RWPE2 (cell line): Measurements from ENCODE around the gene KRTAP2-2.
A peak's percentile ranks its signal among the peaks of the same experiment; 100 is the strongest.
"Not testable (repeated sequence)": the region's sequence is repeated elsewhere in the genome, so short reads cannot be mapped to it uniquely, and the experiment has no call there.

Source experiments
- ATAC-seq: fragments of 200-7000 bp; cut with Tn5 transposase; 3 replicates; pipeline ENCODE4 v1.9.1; 2021; ENCODE audit warnings: low read depth
- DNase-seq: peaks from one replicate; pipeline ENCODE4 v3.0.0-alpha.2; 2020; ENCODE audit warnings: low spot score
- H3K27ac ChIP-seq: fragments of 450-650 bp; 2 replicates; pipeline ENCODE4 v1.5.1; 2017; ENCODE audit warnings: mild to moderate bottlenecking; ENCODE audit not compliant: poor library complexity, severe bottlenecking
- H3K27me3 ChIP-seq: fragments of 250-450 bp; sonication (Bioruptor Pico); 2 replicates; pipeline ENCODE4 v1.5.1; 2021; ENCODE audit warnings: mild to moderate bottlenecking, moderate library complexity; ENCODE audit not compliant: insufficient read depth, poor library complexity, severe bottlenecking
- H3K36me3 ChIP-seq: fragments of 250-450 bp; sonication (Bioruptor Pico); 2 replicates; pipeline ENCODE4 v1.5.1; 2020; ENCODE audit warnings: low read depth, mild to moderate bottlenecking, moderate library complexity
- H3K4me1 ChIP-seq: fragments of 250-450 bp; sonication (Bioruptor Pico); 2 replicates; pipeline ENCODE4 v1.5.1; 2021; ENCODE audit warnings: mild to moderate bottlenecking, moderate library complexity; ENCODE audit not compliant: insufficient read depth, poor library complexity, severe bottlenecking
- H3K4me3 ChIP-seq: fragments of 250-450 bp; sonication (Bioruptor Pico); 2 replicates; pipeline ENCODE4 v1.5.1; 2021; ENCODE audit warnings: mild to moderate bottlenecking, moderate library complexity; ENCODE audit not compliant: severe bottlenecking
- H3K9me3 ChIP-seq: fragments of 250-450 bp; sonication (Bioruptor Pico); 2 replicates; pipeline ENCODE4 v1.5.1; 2021; ENCODE audit warnings: mild to moderate bottlenecking, moderate library complexity; ENCODE audit not compliant: severe bottlenecking
- TF ChIP-seq, protein P1 (sequence below): fragments of 450-650 bp; IDR thresholded peaks from one replicate; pipeline ENCODE4 v1.5.1; 2017; ENCODE audit warnings: mild to moderate bottlenecking, moderate library complexity; ENCODE audit not compliant: poor library complexity, severe bottlenecking

The KRTAP2-2 gene, protein sequence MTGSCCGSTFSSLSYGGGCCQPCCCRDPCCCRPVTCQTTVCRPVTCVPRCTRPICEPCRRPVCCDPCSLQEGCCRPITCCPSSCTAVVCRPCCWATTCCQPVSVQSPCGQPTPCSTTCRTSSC

DNA sequence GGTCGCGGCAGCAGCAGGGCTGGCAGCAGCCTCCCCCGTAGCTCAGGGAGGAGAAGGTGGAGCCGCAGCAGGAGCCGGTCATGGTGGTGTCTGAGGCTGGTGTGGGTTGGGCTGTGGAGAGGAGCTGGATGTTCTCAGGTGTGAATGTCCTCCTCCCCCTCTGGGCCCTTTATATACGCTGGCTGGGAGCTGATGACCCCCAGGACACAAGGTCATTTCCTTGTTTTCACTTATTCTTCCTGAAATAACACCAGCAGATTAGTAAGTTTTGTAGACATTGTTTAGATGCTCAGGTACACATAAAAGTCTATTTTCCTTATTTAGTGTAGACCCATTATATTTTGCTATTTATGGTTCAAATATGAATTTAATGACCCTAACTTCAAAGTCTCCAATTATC lies at the start of gene KRTAP2-2:
KRTAP2-2 (minus strand) TSS at position 101 of the 400 bp plus-strand sequence; CDS start at position 82, 19 bp downstream.
- H3K27me3 ChIP-seq, DNase-seq, ATAC-seq, H3K36me3 ChIP-seq, H3K4me3 ChIP-seq, H3K27ac ChIP-seq, H3K9me3 ChIP-seq: not testable (repeated sequence)
- H3K4me1 ChIP-seq = peaks cover 18% of the 10 kb centered on the region

DNA sequence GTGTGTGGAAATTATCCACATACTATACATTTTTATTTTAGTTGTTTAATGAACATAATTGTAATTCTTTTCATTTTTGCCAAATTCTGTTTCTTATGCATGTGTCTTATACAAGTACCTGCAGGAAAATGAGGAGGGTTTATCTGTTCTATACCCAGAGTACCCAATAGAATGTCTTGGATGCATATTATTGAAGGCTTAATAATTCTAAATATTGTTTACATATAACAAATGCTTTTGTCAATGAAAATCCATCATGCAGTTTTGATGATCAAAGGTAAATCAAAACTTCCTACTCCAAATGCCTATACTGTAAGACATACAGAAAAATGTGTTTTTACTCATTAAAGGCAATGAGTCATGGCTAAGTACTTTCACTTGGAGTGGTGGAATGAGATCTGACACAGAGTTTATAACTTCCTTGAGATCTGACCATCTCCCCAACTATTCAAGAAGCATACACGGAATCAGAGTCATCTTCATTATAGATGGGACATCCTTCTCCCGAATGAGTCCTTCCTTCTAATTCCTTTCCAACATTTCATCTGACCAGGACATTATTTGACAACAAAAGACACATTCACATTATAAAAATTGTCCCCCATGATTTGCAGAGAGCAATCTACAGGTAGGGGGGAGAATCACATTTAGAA lies 49.5 kb upstream of the KRTAP2-2 start:
- not testable (repeated sequence) for H3K9me3 ChIP-seq, DNase-seq, H3K27me3 ChIP-seq, H3K4me3 ChIP-seq, H3K36me3 ChIP-seq
- ATAC-seq = peak; percentile 91
- H3K27ac ChIP-seq = peak overlapping the region; percentile 70
- H3K4me1 ChIP-seq = peaks cover 21% of the 10 kb centered on the region

DNA sequence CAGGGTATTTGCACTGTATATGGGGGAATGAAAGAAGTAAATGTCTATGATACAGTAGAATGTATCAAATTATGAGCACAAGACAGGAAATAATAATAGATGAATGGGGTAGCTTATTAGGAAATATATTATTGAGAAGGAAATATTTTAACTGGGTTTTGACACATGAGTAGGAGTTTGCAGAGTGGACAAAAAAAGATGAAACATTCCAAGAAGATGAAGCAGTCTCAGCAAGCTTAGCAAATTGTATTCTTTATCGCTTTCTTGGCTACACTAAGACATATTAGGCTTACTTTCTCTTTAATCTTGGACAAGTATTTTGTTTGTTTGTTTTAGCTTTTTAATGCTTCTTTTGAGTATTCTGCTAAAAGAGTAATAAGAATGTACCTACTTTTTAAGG lies 48.9 kb upstream of the KRTAP2-2 start:
- Histone ChIP-seq H3K9me3 (peaks cover 3% of the 10 kb centered on the region), H3K27ac (peak overlapping the region; percentile 70), H3K4me3 (no peak overlapping the region), H3K4me1 (peaks cover 26% of the 10 kb centered on the region), H3K36me3 (no peaks in the 10 kb centered on the region), H3K27me3 (no peaks in the 10 kb centered on the region)
- no peak for ATAC-seq
- TF ChIP-seq, protein P1, sequence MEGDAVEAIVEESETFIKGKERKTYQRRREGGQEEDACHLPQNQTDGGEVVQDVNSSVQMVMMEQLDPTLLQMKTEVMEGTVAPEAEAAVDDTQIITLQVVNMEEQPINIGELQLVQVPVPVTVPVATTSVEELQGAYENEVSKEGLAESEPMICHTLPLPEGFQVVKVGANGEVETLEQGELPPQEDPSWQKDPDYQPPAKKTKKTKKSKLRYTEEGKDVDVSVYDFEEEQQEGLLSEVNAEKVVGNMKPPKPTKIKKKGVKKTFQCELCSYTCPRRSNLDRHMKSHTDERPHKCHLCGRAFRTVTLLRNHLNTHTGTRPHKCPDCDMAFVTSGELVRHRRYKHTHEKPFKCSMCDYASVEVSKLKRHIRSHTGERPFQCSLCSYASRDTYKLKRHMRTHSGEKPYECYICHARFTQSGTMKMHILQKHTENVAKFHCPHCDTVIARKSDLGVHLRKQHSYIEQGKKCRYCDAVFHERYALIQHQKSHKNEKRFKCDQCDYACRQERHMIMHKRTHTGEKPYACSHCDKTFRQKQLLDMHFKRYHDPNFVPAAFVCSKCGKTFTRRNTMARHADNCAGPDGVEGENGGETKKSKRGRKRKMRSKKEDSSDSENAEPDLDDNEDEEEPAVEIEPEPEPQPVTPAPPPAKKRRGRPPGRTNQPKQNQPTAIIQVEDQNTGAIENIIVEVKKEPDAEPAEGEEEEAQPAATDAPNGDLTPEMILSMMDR = no peak
- DNase-seq = no peak

DNA sequence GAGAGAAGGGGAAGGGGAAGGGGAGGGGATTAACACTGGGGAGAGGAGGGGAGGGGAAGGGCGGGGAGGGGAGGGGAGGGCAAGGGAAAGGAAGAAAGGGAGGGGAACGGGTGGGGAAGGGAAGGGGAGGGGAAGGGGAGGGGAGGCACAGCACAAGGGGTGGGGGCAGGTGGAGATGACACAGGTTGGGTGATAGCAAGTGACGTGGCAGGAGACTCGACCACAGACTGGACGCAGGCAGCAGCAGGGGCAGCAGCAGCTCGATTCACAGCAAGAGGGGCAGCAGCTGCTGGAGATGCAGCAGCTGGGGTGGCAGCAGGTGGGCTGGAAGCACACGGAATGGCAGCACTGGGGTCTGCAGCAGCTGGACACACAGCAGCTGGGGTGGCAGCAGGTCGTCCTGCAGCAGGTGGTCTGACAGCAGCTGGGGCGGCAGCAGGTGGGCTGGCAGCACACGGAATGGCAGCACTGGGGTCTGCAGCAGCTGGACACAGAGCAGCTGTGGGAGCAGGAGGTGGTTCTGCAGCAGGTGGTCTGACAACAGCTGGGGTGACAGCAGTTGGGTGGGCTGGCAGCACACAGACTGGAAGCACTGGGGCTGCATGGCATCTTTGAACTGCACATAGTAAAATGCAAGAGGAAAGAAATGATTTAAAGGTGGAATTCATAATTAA lies 46.7 kb upstream of the KRTAP2-2 start, which contains the start of gene KRTAP4-16:
KRTAP4-16 (minus strand) TSS at position 624 of the 674 bp plus-strand sequence; CDS start at position 624, 0 bp downstream.
- peaks cover 33% of the 10 kb centered on the region for H3K4me1 ChIP-seq
- no peak for ATAC-seq

DNA sequence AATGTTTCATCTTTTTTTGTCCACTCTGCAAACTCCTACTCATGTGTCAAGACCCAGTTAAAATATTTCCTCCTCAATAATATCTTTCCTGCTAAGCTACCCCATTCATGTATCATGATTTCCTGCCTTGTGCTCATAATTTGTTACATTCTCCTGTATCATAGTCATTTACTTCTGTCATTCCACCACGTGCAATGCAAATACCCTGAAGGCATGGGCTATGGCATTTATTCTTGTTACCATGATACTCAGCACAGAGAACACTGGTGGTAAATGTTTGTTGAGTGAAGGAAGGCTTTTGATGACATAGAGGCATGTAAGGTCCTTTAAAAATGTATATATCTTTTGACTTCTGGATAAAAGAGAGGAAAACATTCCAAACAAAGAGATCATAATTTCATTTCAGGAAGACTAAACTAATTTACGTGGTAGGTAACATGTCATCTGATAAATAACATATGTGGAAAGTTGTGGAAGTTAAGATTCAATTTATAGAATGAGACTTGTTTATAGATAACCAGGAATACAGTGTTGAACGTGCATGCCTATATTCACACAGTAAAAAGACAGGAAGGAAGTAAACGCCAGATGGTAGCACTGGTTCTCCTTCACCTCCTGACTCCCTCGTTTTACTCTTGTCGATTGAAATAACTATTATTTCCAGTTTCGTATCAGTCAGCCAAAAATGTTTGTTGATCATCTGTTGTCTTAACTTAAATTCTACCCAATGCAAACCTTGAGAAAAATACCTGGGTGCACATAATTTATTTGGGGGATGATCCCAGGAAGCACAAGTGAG lies 44.9 kb upstream of the KRTAP2-2 start:
- not testable (repeated sequence) for H3K9me3 ChIP-seq, H3K27me3 ChIP-seq, H3K4me3 ChIP-seq, DNase-seq, H3K36me3 ChIP-seq
- ATAC-seq = peak; percentile 81
- H3K27ac ChIP-seq = peak overlapping the region; percentile 89
- peaks cover 33% of the 10 kb centered on the region for H3K4me1 ChIP-seq

More for the DNA sequence above, 46.7 kb upstream of the KRTAP2-2 start, which contains the start of gene KRTAP4-16:
- TF ChIP-seq, protein P1 = no peak
- no peak within 1 kb of the TSS for H3K4me3 ChIP-seq
- no peak for DNase-seq
- H3K27me3 ChIP-seq = no peaks in the 10 kb centered on the region
- H3K36me3 ChIP-seq = no peaks in the 10 kb centered on the region
- H3K27ac ChIP-seq = peak within 1 kb of the TSS; percentile 70
- H3K9me3 ChIP-seq = peaks cover 3% of the 10 kb centered on the region

DNA sequence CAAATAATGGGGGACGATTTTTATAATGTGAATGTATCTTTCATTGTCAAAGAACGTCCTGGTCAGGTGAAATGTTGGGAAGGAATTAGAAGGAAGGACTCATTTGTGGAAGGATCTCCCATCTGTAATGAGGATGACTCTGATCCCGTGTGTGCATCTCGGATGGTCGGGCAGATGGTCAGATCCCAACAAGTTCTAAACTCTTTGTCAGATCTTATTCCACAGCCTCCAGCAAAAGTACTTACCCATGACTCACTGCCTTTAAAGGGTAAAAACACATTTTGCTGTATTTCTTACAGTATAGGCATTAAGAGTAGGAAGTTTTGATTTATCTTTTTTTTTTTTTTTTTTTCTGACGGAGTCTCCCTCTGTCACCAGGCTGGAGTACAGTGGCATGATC lies 43.5 kb upstream of the KRTAP2-2 start:
- H3K4me1 ChIP-seq = peaks cover 27% of the 10 kb centered on the region
- ATAC-seq (peak; percentile 81), DNase-seq (no peak)
- no peaks in the 10 kb centered on the region for H3K27me3 ChIP-seq
- H3K4me3 ChIP-seq = no peak overlapping the region
- no peaks in the 10 kb centered on the region for H3K36me3 ChIP-seq
- peaks cover 3% of the 10 kb centered on the region for H3K9me3 ChIP-seq
- peak overlapping the region; percentile 89 for H3K27ac ChIP-seq
- TF ChIP-seq, protein P1 = no peak
